ENCODE results near the gene CCDC12.

Gene CCDC12

DNA sequence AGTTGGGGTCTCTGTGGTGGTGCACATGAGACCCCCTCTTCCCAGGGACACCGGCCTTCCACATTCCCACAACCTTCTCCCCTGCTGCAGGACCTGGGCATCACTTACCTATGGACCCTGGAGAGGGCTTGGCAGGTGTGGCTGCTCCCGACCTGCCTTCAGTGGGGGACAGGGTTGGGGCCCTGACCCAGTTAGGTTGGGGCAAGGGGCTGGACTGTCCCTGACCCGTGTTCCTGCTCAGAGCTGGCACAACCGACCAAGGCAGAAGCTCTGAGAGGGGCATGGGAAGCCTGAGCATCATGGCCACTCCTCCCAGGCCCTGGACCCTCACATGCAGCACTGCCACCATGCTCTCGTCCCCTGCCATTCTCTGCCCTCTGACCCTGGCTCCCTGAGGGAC, 9.0 kb upstream of the CCDC12 start:
- TF ChIP-seq, protein P1, sequence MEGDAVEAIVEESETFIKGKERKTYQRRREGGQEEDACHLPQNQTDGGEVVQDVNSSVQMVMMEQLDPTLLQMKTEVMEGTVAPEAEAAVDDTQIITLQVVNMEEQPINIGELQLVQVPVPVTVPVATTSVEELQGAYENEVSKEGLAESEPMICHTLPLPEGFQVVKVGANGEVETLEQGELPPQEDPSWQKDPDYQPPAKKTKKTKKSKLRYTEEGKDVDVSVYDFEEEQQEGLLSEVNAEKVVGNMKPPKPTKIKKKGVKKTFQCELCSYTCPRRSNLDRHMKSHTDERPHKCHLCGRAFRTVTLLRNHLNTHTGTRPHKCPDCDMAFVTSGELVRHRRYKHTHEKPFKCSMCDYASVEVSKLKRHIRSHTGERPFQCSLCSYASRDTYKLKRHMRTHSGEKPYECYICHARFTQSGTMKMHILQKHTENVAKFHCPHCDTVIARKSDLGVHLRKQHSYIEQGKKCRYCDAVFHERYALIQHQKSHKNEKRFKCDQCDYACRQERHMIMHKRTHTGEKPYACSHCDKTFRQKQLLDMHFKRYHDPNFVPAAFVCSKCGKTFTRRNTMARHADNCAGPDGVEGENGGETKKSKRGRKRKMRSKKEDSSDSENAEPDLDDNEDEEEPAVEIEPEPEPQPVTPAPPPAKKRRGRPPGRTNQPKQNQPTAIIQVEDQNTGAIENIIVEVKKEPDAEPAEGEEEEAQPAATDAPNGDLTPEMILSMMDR (IDR thresholded peaks at IDR 0.05; ENCODE audit: borderline replicate concordance, insufficient read depth, low read depth, low read length) = no peak
- H3K4me3 ChIP-seq (ENCODE audit: low read depth, low read length) = no peak overlapping the region

DNA sequence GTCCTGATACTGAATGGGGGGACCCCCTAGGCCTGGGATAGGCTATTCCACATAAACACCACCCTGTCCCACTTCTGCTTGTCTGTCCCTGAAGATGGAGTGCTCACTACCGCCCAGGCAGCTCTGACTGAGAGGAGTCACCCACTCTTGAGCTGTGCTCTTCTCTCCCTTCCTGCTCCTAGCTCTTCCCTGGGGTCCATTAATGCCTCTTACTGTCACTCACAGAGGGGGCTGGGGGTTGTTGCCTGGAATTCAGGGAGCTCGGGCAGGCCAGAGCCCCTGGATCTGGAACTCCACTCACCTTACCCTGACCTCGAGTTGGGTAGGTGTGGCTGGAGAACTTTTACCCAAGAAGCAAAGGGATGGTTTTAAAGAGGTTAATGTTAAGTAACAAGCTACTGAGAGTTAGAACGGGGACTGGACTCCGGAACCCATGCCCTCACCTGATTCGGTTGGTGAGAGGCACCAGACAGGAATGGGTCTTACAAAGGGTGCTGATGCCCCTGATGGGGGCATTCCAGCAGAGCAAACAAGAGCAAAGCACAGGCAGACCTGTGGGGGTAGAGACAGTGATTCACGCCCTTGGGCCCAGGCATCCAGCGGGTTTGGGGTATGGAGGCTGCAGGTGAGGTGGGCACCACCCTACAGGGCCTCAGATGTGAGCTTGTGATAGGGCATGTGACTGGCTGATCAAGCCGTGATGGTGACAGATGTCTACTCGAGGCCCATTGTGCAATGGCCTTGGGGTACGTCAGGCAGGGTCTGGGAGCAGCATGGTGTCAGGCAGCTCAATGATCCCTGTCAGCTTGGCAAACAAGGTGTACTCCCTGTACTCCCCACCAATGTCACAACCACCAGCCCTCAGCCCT, 8.3 kb upstream of the CCDC12 start:
- TF ChIP-seq, protein P1 (IDR thresholded peaks at IDR 0.05; ENCODE audit: borderline replicate concordance, insufficient read depth, low read depth, low read length) = no peak
- H3K4me3 ChIP-seq (ENCODE audit: low read depth, low read length) = no peak overlapping the region

DNA sequence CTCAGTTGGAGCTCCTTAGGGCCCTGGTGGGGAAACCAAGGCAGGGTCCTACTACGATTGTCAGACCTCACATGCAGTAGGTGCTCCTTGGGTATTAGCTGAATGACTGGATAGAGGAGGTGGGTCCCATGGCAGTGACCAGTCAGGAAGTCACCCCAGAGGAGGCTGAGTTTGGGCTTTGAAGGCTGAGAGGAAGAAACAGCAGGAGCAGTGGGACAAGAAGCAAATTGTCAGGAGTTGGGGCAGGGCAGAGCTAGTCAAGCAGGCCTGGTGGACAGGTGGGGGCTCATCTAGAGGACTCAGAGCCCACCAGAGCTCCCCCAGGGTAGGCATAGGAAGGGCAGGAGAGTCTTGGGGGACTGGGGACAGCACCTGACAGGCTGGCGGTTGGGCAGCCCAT, 6.0 kb upstream of the CCDC12 start:
- no peak overlapping the region for H3K4me3 ChIP-seq (ENCODE audit: low read depth, low read length)
- TF ChIP-seq, protein P1 (IDR thresholded peaks at IDR 0.05; ENCODE audit: borderline replicate concordance, insufficient read depth, low read depth, low read length) = no peak

DNA sequence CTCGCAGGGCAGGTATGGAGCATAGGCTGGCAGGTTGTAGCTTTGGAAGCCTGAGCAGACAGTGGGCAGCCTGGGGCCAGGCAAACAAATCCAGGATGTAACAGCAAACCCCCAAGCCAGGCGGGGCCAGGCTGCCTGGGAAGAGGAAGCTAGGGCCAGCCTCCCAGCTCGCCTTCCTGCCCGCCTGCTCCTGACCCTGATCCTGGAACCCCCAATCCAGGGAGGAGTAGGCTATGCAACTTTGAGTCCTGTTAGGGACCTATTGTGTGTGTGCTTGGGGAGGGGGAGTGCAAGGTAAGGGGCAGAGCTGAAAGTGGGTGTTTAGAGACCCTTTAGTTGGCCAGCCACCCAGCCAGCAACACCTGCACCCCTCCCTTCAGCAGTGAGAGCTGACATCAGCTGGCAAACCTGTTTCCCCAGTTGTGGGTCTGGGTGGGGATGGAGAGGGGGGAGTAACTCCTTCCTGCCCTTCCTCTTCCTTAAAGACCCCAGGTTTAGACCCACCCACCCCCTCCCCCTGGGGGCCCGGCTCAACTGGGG, 5.5 kb upstream of the CCDC12 start:
- TF ChIP-seq, protein P1 (IDR thresholded peaks at IDR 0.05; ENCODE audit: borderline replicate concordance, insufficient read depth, low read depth, low read length) = no peak
- peak overlapping the region; percentile 18 for H3K4me3 ChIP-seq (ENCODE audit: low read depth, low read length)

DNA sequence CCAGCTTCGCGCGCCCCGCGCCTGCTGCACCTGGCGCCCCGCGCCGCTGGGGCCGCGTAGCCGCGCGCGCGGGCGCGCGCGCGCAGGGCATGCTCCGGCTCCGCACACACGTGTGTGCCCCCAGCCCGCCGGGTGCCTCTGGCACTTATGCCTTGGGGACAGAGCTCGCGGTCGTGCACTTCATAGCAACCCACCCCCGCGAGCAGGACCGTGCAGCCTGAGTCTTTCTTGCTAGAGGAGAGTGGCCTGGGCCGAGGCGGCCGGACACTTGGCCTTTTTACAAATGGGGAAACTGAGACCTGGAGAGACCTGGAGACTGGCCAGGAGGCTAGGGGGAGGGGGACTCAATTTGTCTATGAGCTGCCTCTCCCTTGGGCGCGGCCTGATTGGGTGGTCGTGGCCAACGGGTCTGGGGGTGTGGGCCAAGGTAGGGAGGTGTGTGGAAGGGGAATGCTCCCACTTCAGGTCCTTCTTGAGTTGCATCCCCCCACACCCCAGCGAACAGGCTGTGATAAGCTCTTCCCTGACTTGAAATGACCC, 3.5 kb upstream of the CCDC12 start:
- TF ChIP-seq, protein P1 (IDR thresholded peaks at IDR 0.05; ENCODE audit: borderline replicate concordance, insufficient read depth, low read depth, low read length) = no peak; the same call in 1 of the 2 replicates
- H3K4me3 ChIP-seq (ENCODE audit: low read depth, low read length) = peak overlapping the region; percentile 89

DNA sequence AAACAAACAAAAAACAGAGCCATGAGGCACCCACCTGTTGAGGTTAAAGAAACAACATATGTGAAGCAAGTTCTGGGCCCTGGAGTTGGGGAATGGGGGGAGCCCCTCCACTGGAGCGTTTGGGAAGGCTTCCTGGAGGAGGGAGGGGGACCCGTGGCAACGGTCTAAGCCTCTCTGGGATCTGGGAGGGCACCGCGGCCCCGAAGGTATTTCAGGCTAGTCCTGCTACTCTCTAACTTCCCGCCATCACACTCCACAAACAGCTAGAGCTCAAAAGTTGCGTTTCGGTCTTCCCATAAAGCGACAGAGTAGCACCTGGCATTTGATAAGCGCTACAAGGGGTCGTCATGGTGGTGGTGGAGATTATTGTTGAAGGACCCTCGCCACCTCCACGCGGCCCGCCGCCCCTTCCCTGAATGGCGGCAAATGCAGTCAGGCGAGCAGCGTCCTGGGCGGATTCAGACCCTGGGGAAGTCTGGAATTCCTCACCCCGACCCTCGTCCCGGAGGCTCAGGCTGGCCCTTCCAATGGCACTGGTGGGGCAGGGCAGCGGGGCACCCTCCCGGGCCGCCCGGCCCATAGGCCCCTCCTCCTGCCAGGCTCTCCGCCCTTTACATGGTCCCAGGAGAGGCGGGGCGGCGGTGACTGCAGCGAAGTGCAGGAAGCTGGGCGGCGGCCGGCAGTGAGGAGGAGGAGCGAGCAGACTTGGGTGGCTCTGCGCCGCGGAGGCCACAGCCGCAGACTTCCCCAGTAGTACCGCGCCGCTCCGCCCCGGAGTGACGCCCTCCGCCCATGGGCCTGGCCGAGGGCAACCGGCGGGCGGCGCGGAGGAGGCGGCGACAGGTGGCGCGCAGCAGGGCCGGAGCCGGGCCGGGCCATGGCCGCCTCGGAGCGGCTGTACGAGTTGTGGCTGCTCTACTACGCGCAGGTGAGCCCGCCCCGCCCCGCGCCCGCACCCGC, 2.7 kb upstream of the CCDC12 start, which contains the start of gene NBEAL2:
Gene NBEAL2, plus strand, starts transcription at position 682 of the 960 bp plus-strand sequence. Its CDS starts 196 bp downstream, at position 878.
- peak within 1 kb of the TSS; percentile 89 for H3K4me3 ChIP-seq (ENCODE audit: low read depth, low read length)
- TF ChIP-seq, protein P1 (IDR thresholded peaks at IDR 0.05; ENCODE audit: borderline replicate concordance, insufficient read depth, low read depth, low read length) = peak; percentile 13; the same call in 1 of the 2 replicates

All from GM12875 (cell line).